Lung (tissue), 12 donors: ENCODE results near the gene TPP2. TPM values are rescaled to one million over a fixed set of nuclear protein-coding genes. Genes with fewer than 3 reads are reported as not detected.

Experiments used
- ATAC-seq: fragments of 200-7000 bp; cut with Tn5 transposase; one replicate; pipeline ENCODE4 v1.9.1; 2020; ENCODE audit warnings: moderate number of reproducible peaks; ENCODE audit not compliant: insufficient read depth, low FRiP score
- DNase-seq, 3 donors: peaks; one replicate each; pipeline ENCODE4 v3.0.0-alpha.2; 2013 to 2017
- H3K27ac ChIP-seq, 2 donors: one replicate each; pipeline ENCODE4 v1.5.1; 2013; ENCODE audit warnings: mild to moderate bottlenecking in 2 of 2, moderate library complexity in 2 of 2, control low read depth in 1 of 2, inconsistent platforms in 1 of 2, low read depth in 1 of 2, low read length in 1 of 2
- H3K27me3 ChIP-seq, 3 donors: one replicate each; pipeline ENCODE4 v1.5.1; 2013; ENCODE audit warnings: low read length in 2 of 3; ENCODE audit not compliant: control insufficient read depth in 3 of 3, insufficient read depth in 3 of 3
- H3K36me3 ChIP-seq, 4 donors: one replicate each; pipeline ENCODE4 v1.5.1; 2013; ENCODE audit warnings: low read length in 4 of 4, mild to moderate bottlenecking in 1 of 4, moderate library complexity in 1 of 4; ENCODE audit not compliant: control insufficient read depth in 4 of 4, insufficient read depth in 4 of 4
- H3K4me1 ChIP-seq, 5 donors: one replicate each; pipeline ENCODE4 v1.5.1; 2013; ENCODE audit warnings: low read length in 5 of 5, mild to moderate bottlenecking in 2 of 5, moderate library complexity in 1 of 5; ENCODE audit not compliant: control insufficient read depth in 5 of 5, insufficient read depth in 5 of 5
- H3K4me3 ChIP-seq: one replicate; pipeline ENCODE4 v1.5.1; 2013; ENCODE audit warnings: mild to moderate bottlenecking, control low read depth, moderate library complexity
- H3K9ac ChIP-seq, 2 donors: one replicate each; pipeline ENCODE4 v1.5.1; 2013; ENCODE audit warnings: low read length in 2 of 2, control low read depth in 1 of 2; ENCODE audit not compliant: insufficient read depth in 1 of 2
- H3K9me3 ChIP-seq, 4 donors: one replicate each; pipeline ENCODE4 v1.5.1; 2013; ENCODE audit warnings: low read length in 3 of 4, mild to moderate bottlenecking in 1 of 4, moderate library complexity in 1 of 4; ENCODE audit not compliant: control insufficient read depth in 4 of 4, insufficient read depth in 3 of 4
- WGBS, 2 donors: extraction: QIAGEN DNeasy Blood & Tissue Kit; methylation state at CpG; one replicate each; pipeline ENCODE4 v1.1.7; 2013; 5-methylcytosine and 5-hydroxymethylcytosine counted together
- polyA plus RNA-seq, 2 donors: library from polyadenylated mRNA; stranded (reverse); fragments of 200-250 nt; gene quantifications; one replicate each; pipeline ENCODE4 v1.2.1, GENCODE V29; 2013
- total RNA-seq, 2 donors: library from RNA; depleted of rRNA in 1 of 2; stranded (reverse); fragments of >200 nt in 1 of 2; gene quantifications; one replicate each; pipeline ENCODE4 v1.2.1, GENCODE V29; 2014 to 2021
- TF ChIP-seq, protein P1 (sequence below): IDR thresholded peaks from 2 replicates; pipeline ENCODE4 v1.5.1; 2012; ENCODE audit warnings: mild to moderate bottlenecking; ENCODE audit errors: control extremely low read depth, extremely low read depth
- donor health status: control.
- donor health status: control.
- donor health status: Bipolar disorder and iron deficiency.
- donor health status: healthy.
- donor health status: DM: yes; HTN: yes; CAD: no.

The TPP2 gene
- total and polyA plus RNA-seq, 4 donors, result 19.9 to 78.8 (median 29.8) TPM

DNA sequence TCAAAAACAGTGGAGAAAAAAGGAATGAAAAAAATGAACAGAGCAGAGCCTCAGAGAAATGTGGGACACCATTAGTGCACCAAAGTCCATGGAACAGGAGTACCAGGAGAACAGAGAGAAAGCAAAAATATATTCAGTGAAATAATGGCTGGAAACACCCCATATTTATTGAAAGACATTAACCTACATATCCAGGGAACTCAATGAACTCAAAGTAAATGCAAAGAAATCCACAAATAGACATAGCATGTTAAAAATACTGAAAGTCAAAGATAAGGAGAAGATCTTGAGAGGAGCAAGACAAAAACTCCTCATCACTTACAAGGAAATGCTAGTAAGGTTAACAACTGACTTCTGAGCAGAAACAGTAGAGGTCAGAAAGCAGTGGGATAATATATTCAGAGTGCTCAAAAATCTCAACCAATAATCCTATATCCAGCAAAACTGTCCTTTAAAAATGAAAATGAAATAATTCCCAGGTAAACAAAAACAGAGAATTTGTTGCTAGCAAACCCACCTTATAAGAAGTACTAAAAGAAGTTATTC lies 62.5 kb downstream of the TPP2 start:
- DNase-seq, result no peak
- no peak for ATAC-seq
- H3K4me1 ChIP-seq, result no peaks in the 10 kb centered on the region
- no peaks in the 10 kb centered on the region for H3K27me3 ChIP-seq
- H3K9ac ChIP-seq, result no peak overlapping the region
- TF ChIP-seq, protein P1, sequence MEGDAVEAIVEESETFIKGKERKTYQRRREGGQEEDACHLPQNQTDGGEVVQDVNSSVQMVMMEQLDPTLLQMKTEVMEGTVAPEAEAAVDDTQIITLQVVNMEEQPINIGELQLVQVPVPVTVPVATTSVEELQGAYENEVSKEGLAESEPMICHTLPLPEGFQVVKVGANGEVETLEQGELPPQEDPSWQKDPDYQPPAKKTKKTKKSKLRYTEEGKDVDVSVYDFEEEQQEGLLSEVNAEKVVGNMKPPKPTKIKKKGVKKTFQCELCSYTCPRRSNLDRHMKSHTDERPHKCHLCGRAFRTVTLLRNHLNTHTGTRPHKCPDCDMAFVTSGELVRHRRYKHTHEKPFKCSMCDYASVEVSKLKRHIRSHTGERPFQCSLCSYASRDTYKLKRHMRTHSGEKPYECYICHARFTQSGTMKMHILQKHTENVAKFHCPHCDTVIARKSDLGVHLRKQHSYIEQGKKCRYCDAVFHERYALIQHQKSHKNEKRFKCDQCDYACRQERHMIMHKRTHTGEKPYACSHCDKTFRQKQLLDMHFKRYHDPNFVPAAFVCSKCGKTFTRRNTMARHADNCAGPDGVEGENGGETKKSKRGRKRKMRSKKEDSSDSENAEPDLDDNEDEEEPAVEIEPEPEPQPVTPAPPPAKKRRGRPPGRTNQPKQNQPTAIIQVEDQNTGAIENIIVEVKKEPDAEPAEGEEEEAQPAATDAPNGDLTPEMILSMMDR, result no peak
- peaks cover 12 to 27% (median 16%) of the 10 kb centered on the region in 4 donors for H3K36me3 ChIP-seq
- H3K9me3 ChIP-seq, result peaks cover 0 to 4% (median 2%) of the 10 kb centered on the region in 4 donors
- H3K4me3 ChIP-seq, result no peak overlapping the region
- no peak overlapping the region for H3K27ac ChIP-seq

DNA sequence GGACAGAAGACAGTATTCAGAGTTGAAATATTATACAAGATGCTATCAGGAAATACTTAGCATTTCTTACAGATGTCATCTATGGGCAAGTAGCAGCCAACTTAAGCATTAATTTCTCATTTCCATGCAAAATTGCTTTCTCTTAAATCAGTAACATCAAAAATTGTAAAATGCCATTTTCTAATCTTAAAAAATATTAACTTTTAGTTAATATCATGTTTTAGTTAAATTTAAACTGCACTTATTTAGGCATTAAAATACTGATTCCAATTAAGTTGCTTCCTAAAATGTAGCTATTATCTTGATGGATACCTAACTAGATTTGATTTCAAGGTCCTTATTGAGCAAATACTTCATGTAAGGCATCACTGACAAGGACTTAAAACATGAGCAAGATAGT lies 70.2 kb downstream of the TPP2 start:
- no peak overlapping the region for H3K4me3 ChIP-seq
- H3K27ac ChIP-seq, result no peak overlapping the region
- TF ChIP-seq, protein P1, result no peak
- H3K9me3 ChIP-seq, result peaks cover 0 to 6% (median 4%) of the 10 kb centered on the region in 4 donors
- H3K4me1 ChIP-seq, result no peaks in the 10 kb centered on the region
- no peaks in the 10 kb centered on the region for H3K27me3 ChIP-seq
- no peak overlapping the region for H3K9ac ChIP-seq
- DNase-seq (no peak), ATAC-seq (no peak)
- peaks cover 20 to 60% (median 40%) of the 10 kb centered on the region in 4 donors for H3K36me3 ChIP-seq

DNA sequence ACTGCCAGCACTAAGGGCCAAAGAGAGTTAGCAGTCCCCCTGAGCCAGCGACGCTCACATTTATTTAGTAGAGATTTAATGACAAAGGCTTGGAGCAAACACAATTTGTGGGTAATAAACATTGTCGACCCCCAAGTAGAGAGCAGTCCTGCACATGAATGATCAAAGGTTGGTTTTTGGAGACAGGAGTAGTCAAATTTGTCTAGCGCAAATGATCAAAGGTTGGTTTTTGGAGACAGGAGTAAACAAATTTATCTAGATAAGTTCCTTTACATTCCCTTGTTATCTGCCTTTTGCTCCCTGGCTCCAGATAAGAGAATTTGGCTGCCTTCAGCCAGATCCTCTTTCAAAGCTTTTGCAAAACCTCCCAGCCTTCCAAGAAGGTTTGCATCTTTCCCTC lies 71.1 kb downstream of the TPP2 start:
- H3K27me3 ChIP-seq, result no peaks in the 10 kb centered on the region
- no peak overlapping the region for H3K4me3 ChIP-seq
- H3K9ac ChIP-seq, result no peak overlapping the region
- 99 to 100% methylated on average over 4 of the region's 4 CpGs for WGBS, 2 donors
- no peak overlapping the region for H3K27ac ChIP-seq
- peaks cover 23 to 60% (median 43%) of the 10 kb centered on the region in 4 donors for H3K36me3 ChIP-seq
- DNase-seq, result no peak
- no peak for ATAC-seq
- peaks cover 0 to 6% (median 4%) of the 10 kb centered on the region in 4 donors for H3K9me3 ChIP-seq
- H3K4me1 ChIP-seq, result no peaks in the 10 kb centered on the region
- TF ChIP-seq, protein P1, result no peak

DNA sequence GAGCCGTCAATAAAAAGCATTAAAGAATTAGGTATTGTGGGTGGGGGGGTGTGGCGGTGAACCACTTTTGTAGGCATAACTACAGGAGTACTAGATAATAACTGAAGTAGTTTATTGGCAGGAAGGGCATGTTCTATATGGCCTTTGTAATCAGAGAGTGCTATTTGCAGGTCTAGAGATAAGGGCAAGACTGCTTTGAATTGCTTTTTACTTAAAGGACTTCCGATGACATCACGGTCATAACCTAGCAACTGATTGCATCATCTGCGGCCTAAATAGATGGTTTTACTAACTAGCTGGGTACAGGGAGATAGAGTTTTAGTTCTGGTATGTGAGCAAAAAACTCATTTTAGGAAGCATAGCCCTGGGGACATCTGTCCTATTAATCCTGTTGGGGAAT lies 73.3 kb downstream of the TPP2 start:
- ATAC-seq (no peak), DNase-seq (no peak)
- Histone ChIP-seq H3K36me3 (peaks cover 27 to 63% (median 43%) of the 10 kb centered on the region in 4 donors), H3K27me3 (no peaks in the 10 kb centered on the region), H3K4me1 (no peaks in the 10 kb centered on the region), H3K4me3 (no peak overlapping the region), H3K9me3 (peaks cover 0 to 6% (median 4%) of the 10 kb centered on the region in 4 donors), H3K27ac (no peak overlapping the region), H3K9ac (no peak overlapping the region)
- WGBS, 2 donors, result 67 to 69% methylated on average over 5 of the region's 5 CpGs
- TF ChIP-seq, protein P1, result no peak
